Mesothelial cell of epicardium (in vitro differentiated cells): ENCODE measurements around the gene C10orf90. TPM values are rescaled to one million over a fixed set of nuclear protein-coding genes. Genes with fewer than 3 reads are reported as not detected.

Experiments
- DNase-seq, 2 experiments: peaks; one replicate each; pipeline ENCODE4 v3.0.0; 2021; ENCODE audit warnings: low spot score in 2 of 2; ENCODE audit not compliant: unreplicated experiment in 2 of 2
- H3K27ac Mint-ChIP-seq: 2 replicates; pipeline ENCODE4 v1.8.0; 2021; ENCODE audit warnings: mixed read lengths
- H3K27me3 Mint-ChIP-seq: 2 replicates; pipeline ENCODE4 v1.8.0; 2021; ENCODE audit warnings: low read depth, mixed read lengths
- H3K36me3 Mint-ChIP-seq: 2 replicates; pipeline ENCODE4 v1.8.0; 2021; ENCODE audit warnings: mixed read lengths
- H3K4me1 Mint-ChIP-seq: 2 replicates; pipeline ENCODE4 v1.8.0; 2021; ENCODE audit warnings: mixed read lengths
- H3K4me3 Mint-ChIP-seq: 2 replicates; pipeline ENCODE4 v1.8.0; 2021; ENCODE audit warnings: mild to moderate bottlenecking, moderate library complexity, mixed read lengths
- H3K9me3 Mint-ChIP-seq: 2 replicates; pipeline ENCODE4 v1.8.0; 2021; ENCODE audit warnings: mixed read lengths
- total RNA-seq: library from RNA; stranded (reverse); gene quantifications from 3 replicates; pipeline ENCODE4 v1.2.1, GENCODE V29; 2021
- TF ChIP-seq, protein P1 (sequence below): fragments of 200-600 bp; sonication (generic); IDR thresholded peaks from one replicate; pipeline ENCODE4 v1.5.0; 2021; ENCODE audit warnings: antibody characterized with exemption; ENCODE audit not compliant: unreplicated experiment

The C10orf90 gene
- total RNA-seq, 1 donor from 2014 or later: not detected

- Mint-ChIP-seq H3K27me3 (peaks cover 24% of the 10 kb centered on the region), H3K27ac (no peak overlapping the region), H3K9me3 (no peaks in the 10 kb centered on the region), H3K4me3 (no peak overlapping the region), H3K4me1 (peaks cover 4% of the 10 kb centered on the region), H3K36me3 (no peaks in the 10 kb centered on the region)
- TF ChIP-seq, protein P1, sequence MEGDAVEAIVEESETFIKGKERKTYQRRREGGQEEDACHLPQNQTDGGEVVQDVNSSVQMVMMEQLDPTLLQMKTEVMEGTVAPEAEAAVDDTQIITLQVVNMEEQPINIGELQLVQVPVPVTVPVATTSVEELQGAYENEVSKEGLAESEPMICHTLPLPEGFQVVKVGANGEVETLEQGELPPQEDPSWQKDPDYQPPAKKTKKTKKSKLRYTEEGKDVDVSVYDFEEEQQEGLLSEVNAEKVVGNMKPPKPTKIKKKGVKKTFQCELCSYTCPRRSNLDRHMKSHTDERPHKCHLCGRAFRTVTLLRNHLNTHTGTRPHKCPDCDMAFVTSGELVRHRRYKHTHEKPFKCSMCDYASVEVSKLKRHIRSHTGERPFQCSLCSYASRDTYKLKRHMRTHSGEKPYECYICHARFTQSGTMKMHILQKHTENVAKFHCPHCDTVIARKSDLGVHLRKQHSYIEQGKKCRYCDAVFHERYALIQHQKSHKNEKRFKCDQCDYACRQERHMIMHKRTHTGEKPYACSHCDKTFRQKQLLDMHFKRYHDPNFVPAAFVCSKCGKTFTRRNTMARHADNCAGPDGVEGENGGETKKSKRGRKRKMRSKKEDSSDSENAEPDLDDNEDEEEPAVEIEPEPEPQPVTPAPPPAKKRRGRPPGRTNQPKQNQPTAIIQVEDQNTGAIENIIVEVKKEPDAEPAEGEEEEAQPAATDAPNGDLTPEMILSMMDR: no peak
- no peak for DNase-seq
Measured at GRCh38 chr10:126527645-126528314, 142.7 kb downstream of the C10orf90 start.

- Mint-ChIP-seq H3K27me3 (peaks cover 14% of the 10 kb centered on the region), H3K4me3 (no peak overlapping the region)
- TF ChIP-seq, protein P1: no peak
Measured at GRCh38 chr10:126525326-126525725, 145.2 kb downstream of the C10orf90 start.

DNA sequence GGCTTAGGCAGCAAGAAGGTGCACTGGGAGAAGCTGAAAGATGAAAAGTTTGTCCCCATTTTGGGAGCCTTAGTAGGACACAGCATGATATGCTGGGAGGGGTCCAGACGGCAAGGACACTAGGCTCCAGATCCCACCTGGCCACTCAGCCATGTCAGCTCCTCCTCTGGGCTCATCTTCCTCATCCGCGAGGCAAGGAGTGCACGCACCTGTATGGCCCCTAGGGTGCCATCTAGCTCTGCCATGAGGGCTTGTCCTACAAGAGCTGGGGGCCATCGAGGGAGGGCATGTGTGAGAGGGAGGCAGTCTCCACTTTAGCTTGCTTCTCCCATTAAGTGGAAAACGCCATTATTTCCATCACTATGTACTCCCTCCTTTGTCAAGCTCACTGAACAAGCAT, 146.0 kb downstream of the C10orf90 start:
- no peaks in the 10 kb centered on the region for H3K9me3 Mint-ChIP-seq
- no peaks in the 10 kb centered on the region for H3K36me3 Mint-ChIP-seq
- H3K27ac Mint-ChIP-seq: no peak overlapping the region
- peaks cover 14% of the 10 kb centered on the region for H3K27me3 Mint-ChIP-seq
- DNase-seq: no peak
- H3K4me3 Mint-ChIP-seq: no peak overlapping the region
- TF ChIP-seq, protein P1: no peak
- peaks cover 4% of the 10 kb centered on the region for H3K4me1 Mint-ChIP-seq

More at GRCh38 chr10:126525326-126525725, 145.2 kb downstream of the C10orf90 start:
- Mint-ChIP-seq H3K36me3 (no peaks in the 10 kb centered on the region), H3K9me3 (no peaks in the 10 kb centered on the region), H3K27ac (no peak overlapping the region), H3K4me1 (peaks cover 4% of the 10 kb centered on the region)
- no peak for DNase-seq

DNA sequence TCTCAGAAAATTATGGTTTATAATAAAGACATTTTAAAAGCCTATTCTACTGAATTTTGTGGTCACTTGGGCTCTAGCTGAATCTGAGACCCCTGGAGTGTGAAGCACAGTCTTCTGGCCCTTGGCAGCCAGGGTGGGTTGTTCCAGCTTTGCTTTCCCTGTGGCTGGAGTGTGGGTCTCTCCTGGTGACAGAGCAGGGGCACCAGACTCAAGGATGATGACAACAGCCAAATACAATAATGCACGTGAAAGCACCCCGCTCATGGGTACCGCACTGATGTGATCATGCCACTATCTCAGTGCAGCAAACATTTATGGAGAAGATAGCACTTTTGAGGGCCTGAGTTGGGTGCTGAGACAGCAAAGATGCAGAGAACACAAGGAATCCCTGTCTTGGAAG, 147.4 kb downstream of the C10orf90 start:
- no peaks in the 10 kb centered on the region for H3K9me3 Mint-ChIP-seq
- no peak overlapping the region for H3K4me3 Mint-ChIP-seq
- TF ChIP-seq, protein P1: no peak
- no peak overlapping the region for H3K27ac Mint-ChIP-seq
- DNase-seq: no peak
- peaks cover 12% of the 10 kb centered on the region for H3K27me3 Mint-ChIP-seq
- H3K36me3 Mint-ChIP-seq: no peaks in the 10 kb centered on the region
- peaks cover 3% of the 10 kb centered on the region for H3K4me1 Mint-ChIP-seq

DNA sequence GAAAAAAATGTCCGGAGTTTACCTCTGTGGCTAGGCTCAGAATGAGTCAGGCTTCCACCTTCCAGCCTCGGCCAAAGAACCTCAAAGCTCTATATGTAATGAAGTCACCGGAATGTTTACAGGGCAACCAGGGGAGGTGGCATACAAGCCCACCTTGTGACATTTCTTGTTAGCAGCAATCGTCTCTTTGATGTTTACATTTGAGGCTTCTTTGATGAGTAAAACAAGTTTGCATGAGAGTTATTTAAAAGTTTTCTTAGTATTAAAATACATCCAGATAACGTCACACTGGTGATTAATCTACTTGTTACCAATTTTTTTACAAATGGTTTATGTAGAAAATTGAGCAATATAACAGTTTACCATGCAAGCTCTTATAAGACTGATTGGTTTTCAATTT, 149.1 kb downstream of the C10orf90 start:
- H3K4me3 Mint-ChIP-seq: no peak overlapping the region
- H3K9me3 Mint-ChIP-seq: no peaks in the 10 kb centered on the region
- H3K27ac Mint-ChIP-seq: no peak overlapping the region
- no peaks in the 10 kb centered on the region for H3K4me1 Mint-ChIP-seq
- DNase-seq: no peak
- H3K27me3 Mint-ChIP-seq: peaks cover 12% of the 10 kb centered on the region
- TF ChIP-seq, protein P1: no peak
- H3K36me3 Mint-ChIP-seq: no peaks in the 10 kb centered on the region
